Measurements from ENCODE around the gene SGMS1. TPM values are rescaled to one million over a fixed set of nuclear protein-coding genes. Genes with fewer than 3 reads are reported as not detected.

The SGMS1 gene
- total RNA-seq, 1 donor from 2014 or later = 27.5 TPM

- TF ChIP-seq, protein P1, sequence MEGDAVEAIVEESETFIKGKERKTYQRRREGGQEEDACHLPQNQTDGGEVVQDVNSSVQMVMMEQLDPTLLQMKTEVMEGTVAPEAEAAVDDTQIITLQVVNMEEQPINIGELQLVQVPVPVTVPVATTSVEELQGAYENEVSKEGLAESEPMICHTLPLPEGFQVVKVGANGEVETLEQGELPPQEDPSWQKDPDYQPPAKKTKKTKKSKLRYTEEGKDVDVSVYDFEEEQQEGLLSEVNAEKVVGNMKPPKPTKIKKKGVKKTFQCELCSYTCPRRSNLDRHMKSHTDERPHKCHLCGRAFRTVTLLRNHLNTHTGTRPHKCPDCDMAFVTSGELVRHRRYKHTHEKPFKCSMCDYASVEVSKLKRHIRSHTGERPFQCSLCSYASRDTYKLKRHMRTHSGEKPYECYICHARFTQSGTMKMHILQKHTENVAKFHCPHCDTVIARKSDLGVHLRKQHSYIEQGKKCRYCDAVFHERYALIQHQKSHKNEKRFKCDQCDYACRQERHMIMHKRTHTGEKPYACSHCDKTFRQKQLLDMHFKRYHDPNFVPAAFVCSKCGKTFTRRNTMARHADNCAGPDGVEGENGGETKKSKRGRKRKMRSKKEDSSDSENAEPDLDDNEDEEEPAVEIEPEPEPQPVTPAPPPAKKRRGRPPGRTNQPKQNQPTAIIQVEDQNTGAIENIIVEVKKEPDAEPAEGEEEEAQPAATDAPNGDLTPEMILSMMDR (IDR thresholded peaks at IDR 0.05) = no peak
- Mint-ChIP-seq H3K4me3 (no peak overlapping the region), H3K27me3 (no peaks in the 10 kb centered on the region), H3K27ac (no peak overlapping the region), H3K4me1 (peaks cover 41% of the 10 kb centered on the region), H3K9me3 (no peaks in the 10 kb centered on the region), H3K36me3 (ENCODE audit: low read depth) (peaks cover 8% of the 10 kb centered on the region)
- ChIA-PET POLR2A (no interaction called here), CTCF (no interaction called here)
- intact Hi-C loops (cut with micrococcal nuclease) = no loop called here
- no peak for ATAC-seq (ENCODE audit: low read depth)
- DNase-seq = no peak
These were observed 233.5 kb downstream of the SGMS1 start for GRCh38 chr10:50390302-50390701.

- Mint-ChIP-seq H3K27ac (no peak overlapping the region), H3K4me3 (no peak overlapping the region), H3K4me1 (peaks cover 55% of the 10 kb centered on the region), H3K36me3 (ENCODE audit: low read depth) (peaks cover 6% of the 10 kb centered on the region), H3K9me3 (no peaks in the 10 kb centered on the region), H3K27me3 (no peaks in the 10 kb centered on the region)
- ChIA-PET CTCF (no interaction called here), POLR2A (interaction anchor here (0.7 kb wide), 1 partner anchor 29 kb away, joined by 6 read pairs; no protein-coding TSS in a partner anchor)
- TF ChIP-seq, protein P1 (IDR thresholded peaks at IDR 0.05) = no peak
- intact Hi-C loops (cut with micrococcal nuclease) = no loop called here
- ATAC-seq (ENCODE audit: low read depth) (no peak), DNase-seq (no peak)
These were observed 235.6 kb downstream of the SGMS1 start for GRCh38 chr10:50388181-50388580.

- no peak for DNase-seq
- no peaks in the 10 kb centered on the region for H3K27me3 Mint-ChIP-seq
- intact Hi-C loops (cut with micrococcal nuclease) = no loop called here
- H3K4me1 Mint-ChIP-seq = peaks cover 56% of the 10 kb centered on the region
- H3K4me3 Mint-ChIP-seq = no peak overlapping the region
- POLR2A ChIA-PET = no interaction called here
- TF ChIP-seq, protein P1 (IDR thresholded peaks at IDR 0.05) = no peak
- H3K9me3 Mint-ChIP-seq = no peaks in the 10 kb centered on the region
- H3K36me3 Mint-ChIP-seq (ENCODE audit: low read depth) = peaks cover 6% of the 10 kb centered on the region
- peak overlapping the region; percentile 69 for H3K27ac Mint-ChIP-seq
- CTCF ChIA-PET = interaction anchor here (0.6 to 1.5 kb wide), 2 partner anchors 21 to 133 kb away, joined by 3 to 5 read pairs; no protein-coding TSS in a partner anchor
- ATAC-seq (ENCODE audit: low read depth) = peak; percentile 31
These were observed 236.1 kb downstream of the SGMS1 start for GRCh38 chr10:50387732-50388073.

DNA sequence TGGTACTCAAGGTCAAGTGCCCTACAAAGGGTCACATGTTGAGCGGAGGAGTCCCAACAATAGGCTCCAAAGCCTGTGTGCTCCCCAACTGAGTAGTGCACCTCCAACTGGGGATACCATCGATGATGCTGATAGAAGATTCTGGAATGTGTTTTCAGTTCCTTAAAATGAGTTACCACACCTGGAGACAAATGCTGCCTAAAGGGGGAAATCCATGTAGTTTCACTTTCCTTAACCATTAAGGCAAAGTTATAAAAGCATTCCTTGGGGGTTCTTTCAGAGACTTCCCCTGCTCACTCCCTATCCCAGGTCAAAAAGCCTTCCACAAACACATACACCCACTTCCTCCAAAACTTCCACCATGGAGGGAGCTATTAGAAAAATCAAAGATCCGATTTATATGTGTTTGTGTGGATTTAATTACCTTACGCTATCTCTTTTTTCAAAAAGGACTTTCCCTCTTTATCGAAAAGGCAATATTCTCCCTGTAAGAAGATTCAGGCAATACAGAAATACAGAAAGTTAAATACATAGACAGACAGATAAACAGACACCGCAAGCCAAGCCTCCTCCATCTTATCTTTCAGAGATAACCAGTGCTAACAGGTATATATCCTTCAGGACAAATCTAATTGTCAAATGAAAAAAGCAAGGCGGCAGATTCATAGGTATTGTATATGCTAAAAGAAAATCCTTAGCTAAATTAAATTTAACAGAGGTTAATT lies 236.6 kb downstream of the SGMS1 start:
- CTCF ChIA-PET = interaction anchor here (0.6 to 1.5 kb wide), 3 partner anchors 18 to 133 kb away, joined by 3 to 5 read pairs (median 3); no protein-coding TSS in a partner anchor
- Mint-ChIP-seq H3K27ac (peak overlapping the region; percentile 69), H3K4me1 (peaks cover 60% of the 10 kb centered on the region)

DNA sequence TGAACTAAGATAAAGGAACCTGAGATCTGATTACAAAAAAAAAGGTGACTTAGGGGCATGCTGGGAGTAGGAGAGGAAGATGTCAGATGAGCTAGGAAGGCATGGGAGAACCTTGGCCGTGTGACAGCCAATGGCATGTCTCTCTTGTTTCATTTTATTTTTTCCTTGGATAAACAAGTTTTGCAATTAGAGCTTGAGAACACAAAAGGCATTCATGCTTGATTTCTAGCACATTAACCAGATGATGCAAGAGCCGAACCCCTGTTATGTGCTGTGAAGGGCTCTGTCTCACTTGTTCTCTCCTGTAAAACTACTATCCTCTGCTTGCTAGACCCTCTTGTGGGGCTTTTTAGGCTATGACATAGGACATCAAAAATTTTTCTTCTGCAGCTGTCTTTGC lies 238.1 kb downstream of the SGMS1 start:
- CTCF ChIA-PET = interaction anchor here (0.8 kb wide), 1 partner anchor 18 kb away, joined by 3 read pairs; no protein-coding TSS in a partner anchor
- ATAC-seq (ENCODE audit: low read depth) = no peak
- DNase-seq = no peak
- H3K4me1 Mint-ChIP-seq = peaks cover 51% of the 10 kb centered on the region
- TF ChIP-seq, protein P1 (IDR thresholded peaks at IDR 0.05) = no peak
- peaks cover 2% of the 10 kb centered on the region for H3K36me3 Mint-ChIP-seq (ENCODE audit: low read depth)
- H3K27ac Mint-ChIP-seq = no peak overlapping the region
- H3K4me3 Mint-ChIP-seq = no peak overlapping the region
- POLR2A ChIA-PET = no interaction called here
- H3K27me3 Mint-ChIP-seq = no peaks in the 10 kb centered on the region
- intact Hi-C loops (cut with micrococcal nuclease) = loop anchor here (2.0 kb wide), 1 partner anchor 15 kb away; no protein-coding TSS in a partner anchor
- H3K9me3 Mint-ChIP-seq = no peaks in the 10 kb centered on the region

More for the DNA sequence above, 236.6 kb downstream of the SGMS1 start:
- Mint-ChIP-seq H3K4me3 (no peak overlapping the region), H3K36me3 (ENCODE audit: low read depth) (peaks cover 6% of the 10 kb centered on the region), H3K27me3 (no peaks in the 10 kb centered on the region), H3K9me3 (no peaks in the 10 kb centered on the region)
- TF ChIP-seq, protein P1 (IDR thresholded peaks at IDR 0.05) = no peak
- intact Hi-C loops (cut with micrococcal nuclease) = no loop called here
- DNase-seq (no peak), ATAC-seq (ENCODE audit: low read depth) (no peak)
- POLR2A ChIA-PET = no interaction called here

Data from activated B cell treated with CpG ODN at 0.5 μM for 24 hours (primary cell).